PC-3 (cell line): ENCODE data around the gene CMSS1. TPM values are rescaled to one million over a fixed set of nuclear protein-coding genes. Genes with fewer than 3 reads are reported as not detected.
A peak's percentile ranks its signal among the peaks of the same experiment; 100 is the strongest.

Source experiments
- ATAC-seq: fragments of 200-7000 bp; cut with Tn5 transposase; 2 replicates; pipeline ENCODE4 v1.9.1; 2020; ENCODE audit warnings: mild to moderate bottlenecking, moderate library complexity
- Bru-seq: library from RNA; stranded (reverse); fragments of 400-500 nt; gene quantifications from one replicate; lab custom pipeline; 2021; lab: Mats Ljungman, UMichigan
- BruChase-seq, 2 experiments: library from RNA; stranded (reverse); fragments of 400-500 nt; gene quantifications; one replicate each; lab custom pipeline; 2021; lab: Mats Ljungman, UMichigan
- BruUV-seq: library from RNA; stranded (reverse); fragments of 400-500 nt; replicated peaks from 2 replicates; lab custom pipeline; 2021; lab: Mats Ljungman, UMichigan
- CTCF ChIA-PET: fragments of 300-600 bp; sonication (Branson Sonifier 250); formaldehyde crosslinking; loops from one replicate; lab custom pipeline; 2022; ENCODE audit warnings: antibody characterized with exemption; lab: Charles Lee
- POLR2A ChIA-PET: fragments of 300-600 bp; sonication (Branson Sonifier 250); formaldehyde crosslinking; loops from one replicate; lab custom pipeline; 2022; ENCODE audit warnings: antibody characterized with exemption; ENCODE audit not compliant: unreplicated experiment; lab: Charles Lee
- DNase-seq: peaks from one replicate; pipeline ENCODE4 v3.0.0-alpha.2; 2015
- H2AFZ ChIP-seq: fragments of 300-600 bp; sonication (generic); 2 replicates; pipeline ENCODE4 v1.6.0; 2016; ENCODE audit warnings: antibody characterized with exemption, low read length
- H3F3A ChIP-seq: fragments of 300-600 bp; sonication (generic); one replicate; pipeline ENCODE4 v1.6.0; 2017; ENCODE audit warnings: antibody characterized with exemption, low read length, control low read depth, mild to moderate bottlenecking; ENCODE audit not compliant: unreplicated experiment
- H3K27ac ChIP-seq: fragments of 300-600 bp; sonication (generic); 2 replicates; pipeline ENCODE4 v1.5.1; 2016; ENCODE audit warnings: mild to moderate bottlenecking, low read length
- H3K27me3 ChIP-seq: fragments of 300-600 bp; sonication (generic); 2 replicates; pipeline ENCODE4 v1.6.1; 2016; ENCODE audit warnings: low read length, mixed read lengths
- H3K36me3 ChIP-seq: fragments of 300-600 bp; sonication (generic); 2 replicates; pipeline ENCODE4 v1.6.1; 2016; ENCODE audit warnings: low read depth, mixed run types, low read length, mixed read lengths
- H3K4me1 ChIP-seq: fragments of 300-600 bp; sonication (generic); 2 replicates; pipeline ENCODE4 v1.5.1; 2016; ENCODE audit warnings: low read length; ENCODE audit not compliant: insufficient read depth
- H3K4me2 ChIP-seq: fragments of 300-600 bp; sonication (generic); 2 replicates; pipeline ENCODE4 v1.6.0; 2016; ENCODE audit warnings: low read length
- H3K4me3 ChIP-seq: fragments of 300-600 bp; sonication (generic); 2 replicates; pipeline ENCODE4 v1.5.1; 2016; ENCODE audit warnings: mild to moderate bottlenecking, low read length, mixed read lengths
- H3K79me2 ChIP-seq: fragments of 300-600 bp; sonication (generic); 2 replicates; pipeline ENCODE4 v1.6.1; 2017; ENCODE audit warnings: low read length, mixed read lengths
- H3K9ac ChIP-seq: fragments of 300-600 bp; sonication (generic); 2 replicates; pipeline ENCODE4 v1.6.0; 2016; ENCODE audit warnings: mild to moderate bottlenecking, low read length
- H3K9me2 ChIP-seq: fragments of 300-600 bp; sonication (generic); replicated peaks from 2 replicates; pipeline ENCODE4 v1.6.1; 2016; ENCODE audit warnings: mixed run types, low read length, mixed read lengths
- H3K9me3 ChIP-seq: fragments of 300-600 bp; sonication (generic); 2 replicates; pipeline ENCODE4 v1.6.1; 2016; ENCODE audit warnings: low read length, mixed read lengths
- H4K20me1 ChIP-seq: fragments of 300-600 bp; sonication (generic); 2 replicates; pipeline ENCODE4 v1.6.1; 2016; ENCODE audit warnings: low read length, mixed read lengths
- CTCF ChIP-seq: fragments of 300-600 bp; sonication (generic); conservative IDR thresholded peaks from 2 replicates; pipeline ENCODE4 v1.5.1; 2017; ENCODE audit warnings: antibody characterized with exemption, low read depth, mild to moderate bottlenecking, low read length
- EZH2 ChIP-seq: fragments of 300-600 bp; sonication (generic); IDR thresholded peaks from one replicate; pipeline ENCODE4 v1.6.1; 2017; ENCODE audit warnings: antibody characterized with exemption, mild to moderate bottlenecking, low read length; ENCODE audit not compliant: unreplicated experiment
- EZH2phosphoT487 ChIP-seq: fragments of 300-600 bp; sonication (generic); IDR thresholded peaks from 2 replicates; pipeline ENCODE4 v1.6.1; 2018; ENCODE audit warnings: mild to moderate bottlenecking, antibody characterized with exemption, low read length, borderline replicate concordance
- intact Hi-C: fragments of 100-400 bp; cut with micrococcal nuclease; formaldehyde crosslinking; loops from 2 replicates; pipeline ENCODE4 v1.9.0; 2023
- long read RNA-seq: library from polyadenylated mRNA; unstranded; transcript quantifications from one replicate; pipeline ENCODE4 v2.0.0, GENCODE V29; 2021; ENCODE audit not compliant: unreplicated experiment
- total RNA-seq: library from RNA; depleted of rRNA; stranded (reverse); fragments of >200 nt; gene quantifications from 2 replicates; pipeline ENCODE4 v1.2.3, GENCODE V29; 2014; rRNA removed

The CMSS1 gene
- total RNA-seq (51.7 and 63.1 TPM in 2 replicates), Bru-seq, nascent RNA (percentile 81 among the genes with signal in this experiment), BruChase-seq, experiment 1, labeled RNA remaining after a 6-hour chase (percentile 66 among the genes with signal in this experiment), BruChase-seq, experiment 2, labeled RNA remaining after a 2-hour chase (percentile 69 among the genes with signal in this experiment)
- long read RNA-seq, partial matches to known transcripts, result 7 of 12 reads
- long read RNA-seq, other reads (novel, unspliced or antisense), result 4 of 12 reads

GRCh38 chr3:99817437-99818240, at the start of gene CMSS1:
CMSS1 (plus strand) TSS chr3:99817862.
- POLR2A ChIA-PET, result interaction anchor here (0.5 to 0.7 kb wide), 3 partner anchors 312 to 1508 kb away, joined by 3 to 7 read pairs (median 5); no protein-coding TSS in a partner anchor
- H3K9me3 ChIP-seq, result no peaks in the 10 kb centered on the region
- peak within 1 kb of the TSS; percentile 84 for H3K9ac ChIP-seq
- intact Hi-C loops, result loop anchor here (5.0 kb wide), 1 partner anchor 885 kb away; no protein-coding TSS in a partner anchor
- DNase-seq (peak; percentile 93), ATAC-seq (peak; percentile 93)
- CTCF ChIA-PET, result no interaction called here
- H3K79me2 ChIP-seq, result peaks cover 47% of the 10 kb centered on the region
- TF ChIP-seq CTCF, result 0 out of 2 replicates have a peak, but pooled peaks have one; percentile 28
- TF ChIP-seq EZH2, result no peak
- peak within 1 kb of the TSS; percentile 94 for H2AFZ ChIP-seq
- peak within 1 kb of the TSS; percentile 86 for H3K4me3 ChIP-seq
- TSS peak; percentile 70 for BruUV-seq
- H3K4me2 ChIP-seq, result peak within 1 kb of the TSS; percentile 96
- H3F3A ChIP-seq, result no peaks in the 10 kb centered on the region
- H3K27ac ChIP-seq, result peak within 1 kb of the TSS; percentile 69
- H3K9me2 ChIP-seq, result no peaks in the 10 kb centered on the region
- H3K27me3 ChIP-seq, result no peaks in the 10 kb centered on the region
- no peaks in the 10 kb centered on the region for H3K36me3 ChIP-seq
- H3K4me1 ChIP-seq, result peaks cover 20% of the 10 kb centered on the region
- H4K20me1 ChIP-seq, result peaks cover 6% of the 10 kb centered on the region; the same call in 1 of the 2 replicates

GRCh38 chr3:99768126-99768525, 49.5 kb upstream of the CMSS1 start:
- H3K79me2 ChIP-seq, result no peaks in the 10 kb centered on the region
- no peak overlapping the region for H3K9ac ChIP-seq
- no peak for DNase-seq
- intact Hi-C loops, result no loop called here
- H3K4me3 ChIP-seq, result no peak overlapping the region
- H3K36me3 ChIP-seq, result no peaks in the 10 kb centered on the region
- no peak overlapping the region for H2AFZ ChIP-seq
- ChIA-PET CTCF (no interaction called here), POLR2A (interaction anchor here (0.5 kb wide), 1 partner anchor 9 kb away, joined by 4 read pairs; no protein-coding TSS in a partner anchor)
- no peak overlapping the region for H3K27ac ChIP-seq
- H3F3A ChIP-seq, result no peaks in the 10 kb centered on the region
- no peaks in the 10 kb centered on the region for H3K9me3 ChIP-seq
- BruUV-seq, result no TSS peak
- H3K4me2 ChIP-seq, result no peak overlapping the region
- TF ChIP-seq EZH2phosphoT487 (no peak), EZH2 (no peak), CTCF (no peak)
- no peak for ATAC-seq
- H4K20me1 ChIP-seq, result no peaks in the 10 kb centered on the region
- H3K9me2 ChIP-seq, result no peaks in the 10 kb centered on the region
- no peaks in the 10 kb centered on the region for H3K27me3 ChIP-seq
- no peaks in the 10 kb centered on the region for H3K4me1 ChIP-seq
